PFSK-1 (cell line): ENCODE data around the gene PCED1B.

Experiments
- FOXP2 ChIP-seq: optimal IDR thresholded peaks from 2 replicates; pipeline ENCODE3; 2011; ENCODE audit warnings: borderline replicate concordance, control low read depth, inconsistent platforms; ENCODE audit not compliant: insufficient read depth; ENCODE audit errors: extremely low read length, extremely low read depth
- POLR2AphosphoS5 ChIP-seq: IDR thresholded peaks from 2 replicates; pipeline ENCODE4 v1.6.1; 2012; ENCODE audit warnings: low read depth, mild to moderate bottlenecking, control low read depth, low read length, moderate library complexity
- SIN3A ChIP-seq: IDR thresholded peaks from 2 replicates; pipeline ENCODE4 v1.6.1; 2012; ENCODE audit warnings: mild to moderate bottlenecking, low read length, moderate library complexity, borderline replicate concordance; ENCODE audit not compliant: insufficient read depth
- TAF1 ChIP-seq: IDR thresholded peaks from 2 replicates; pipeline ENCODE4 v1.6.1; 2012; ENCODE audit warnings: low read length, control low read depth, borderline replicate concordance; ENCODE audit not compliant: insufficient read depth
- TF ChIP-seq, protein P1 (sequence below), 2 experiments: IDR thresholded peaks; 2 replicates each; pipeline versions ENCODE4 v1.6.1 to v1.8.0; 2011 to 2012; ENCODE audit warnings: low read depth in 2 of 2, low read length in 2 of 2, control low read depth in 1 of 2, inconsistent platforms in 1 of 2, mild to moderate bottlenecking in 1 of 2, moderate library complexity in 1 of 2; ENCODE audit not compliant: insufficient read depth in 1 of 2

Gene PCED1B

DNA sequence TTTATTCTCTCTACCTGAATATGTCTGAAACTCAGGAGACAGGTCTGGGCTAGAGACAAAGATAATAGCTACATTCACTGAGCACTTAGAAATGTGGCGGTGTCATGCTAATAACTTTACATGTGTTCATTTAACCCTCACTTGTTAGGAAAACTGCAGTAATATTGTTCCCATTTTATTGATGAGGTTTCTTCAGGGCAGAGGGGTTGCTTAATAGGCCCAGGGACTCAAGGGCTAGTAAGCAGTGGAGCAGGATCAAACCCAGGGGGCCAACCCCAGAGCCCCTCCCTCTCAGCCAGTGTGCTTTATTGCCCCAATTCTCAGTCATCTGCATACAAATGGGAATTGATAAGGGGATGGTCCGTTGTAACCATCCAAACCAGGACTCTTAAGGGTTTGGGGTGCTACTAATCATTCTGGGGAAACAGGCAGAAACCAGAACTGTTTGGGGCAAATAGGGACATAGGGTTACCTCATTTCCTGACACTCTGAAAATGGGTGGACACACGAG, 143.2 kb downstream of the PCED1B start:
- TF ChIP-seq SIN3A (no peak), TAF1 (no peak), FOXP2 (no peak), POLR2AphosphoS5 (no peak)
- TF ChIP-seq, protein P1, sequence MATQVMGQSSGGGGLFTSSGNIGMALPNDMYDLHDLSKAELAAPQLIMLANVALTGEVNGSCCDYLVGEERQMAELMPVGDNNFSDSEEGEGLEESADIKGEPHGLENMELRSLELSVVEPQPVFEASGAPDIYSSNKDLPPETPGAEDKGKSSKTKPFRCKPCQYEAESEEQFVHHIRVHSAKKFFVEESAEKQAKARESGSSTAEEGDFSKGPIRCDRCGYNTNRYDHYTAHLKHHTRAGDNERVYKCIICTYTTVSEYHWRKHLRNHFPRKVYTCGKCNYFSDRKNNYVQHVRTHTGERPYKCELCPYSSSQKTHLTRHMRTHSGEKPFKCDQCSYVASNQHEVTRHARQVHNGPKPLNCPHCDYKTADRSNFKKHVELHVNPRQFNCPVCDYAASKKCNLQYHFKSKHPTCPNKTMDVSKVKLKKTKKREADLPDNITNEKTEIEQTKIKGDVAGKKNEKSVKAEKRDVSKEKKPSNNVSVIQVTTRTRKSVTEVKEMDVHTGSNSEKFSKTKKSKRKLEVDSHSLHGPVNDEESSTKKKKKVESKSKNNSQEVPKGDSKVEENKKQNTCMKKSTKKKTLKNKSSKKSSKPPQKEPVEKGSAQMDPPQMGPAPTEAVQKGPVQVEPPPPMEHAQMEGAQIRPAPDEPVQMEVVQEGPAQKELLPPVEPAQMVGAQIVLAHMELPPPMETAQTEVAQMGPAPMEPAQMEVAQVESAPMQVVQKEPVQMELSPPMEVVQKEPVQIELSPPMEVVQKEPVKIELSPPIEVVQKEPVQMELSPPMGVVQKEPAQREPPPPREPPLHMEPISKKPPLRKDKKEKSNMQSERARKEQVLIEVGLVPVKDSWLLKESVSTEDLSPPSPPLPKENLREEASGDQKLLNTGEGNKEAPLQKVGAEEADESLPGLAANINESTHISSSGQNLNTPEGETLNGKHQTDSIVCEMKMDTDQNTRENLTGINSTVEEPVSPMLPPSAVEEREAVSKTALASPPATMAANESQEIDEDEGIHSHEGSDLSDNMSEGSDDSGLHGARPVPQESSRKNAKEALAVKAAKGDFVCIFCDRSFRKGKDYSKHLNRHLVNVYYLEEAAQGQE (IDR thresholded peaks at IDR 0.05; ENCODE audit: insufficient read depth in 1 of 2, low read depth in 2 of 2, low read length in 2 of 2) = no peak

- TF ChIP-seq SIN3A (no peak), POLR2AphosphoS5 (no peak), TAF1 (no peak), FOXP2 (no peak)
- TF ChIP-seq, protein P1 (IDR thresholded peaks at IDR 0.05; ENCODE audit: insufficient read depth in 1 of 2, low read depth in 2 of 2, low read length in 2 of 2) = no peak
Observed at GRCh38 chr12:47223031-47223847, 143.8 kb downstream of the PCED1B start.

DNA sequence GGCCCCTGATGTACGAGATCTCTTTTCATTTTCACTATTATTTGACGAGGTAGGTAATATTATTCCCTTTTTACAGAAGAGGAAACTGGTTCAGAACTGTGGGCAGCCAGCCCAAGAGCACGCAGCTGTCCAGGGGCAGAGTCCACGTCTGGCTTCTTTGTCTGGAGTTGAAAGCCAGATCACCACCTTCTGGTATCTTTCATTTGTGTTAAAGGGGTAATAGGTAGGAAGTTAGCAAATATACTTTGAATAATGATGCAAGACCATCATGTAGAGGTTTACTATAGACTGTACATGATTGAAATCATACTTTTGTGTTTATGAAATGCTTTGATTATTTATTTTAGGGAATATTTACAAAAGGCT, 144.4 kb downstream of the PCED1B start:
- no peak for TF ChIP-seq SIN3A
- TF ChIP-seq, protein P1 (IDR thresholded peaks at IDR 0.05; ENCODE audit: insufficient read depth in 1 of 2, low read depth in 2 of 2, low read length in 2 of 2) = no peak
- no peak for TF ChIP-seq TAF1
- TF ChIP-seq FOXP2 = no peak
- TF ChIP-seq POLR2AphosphoS5 = no peak

DNA sequence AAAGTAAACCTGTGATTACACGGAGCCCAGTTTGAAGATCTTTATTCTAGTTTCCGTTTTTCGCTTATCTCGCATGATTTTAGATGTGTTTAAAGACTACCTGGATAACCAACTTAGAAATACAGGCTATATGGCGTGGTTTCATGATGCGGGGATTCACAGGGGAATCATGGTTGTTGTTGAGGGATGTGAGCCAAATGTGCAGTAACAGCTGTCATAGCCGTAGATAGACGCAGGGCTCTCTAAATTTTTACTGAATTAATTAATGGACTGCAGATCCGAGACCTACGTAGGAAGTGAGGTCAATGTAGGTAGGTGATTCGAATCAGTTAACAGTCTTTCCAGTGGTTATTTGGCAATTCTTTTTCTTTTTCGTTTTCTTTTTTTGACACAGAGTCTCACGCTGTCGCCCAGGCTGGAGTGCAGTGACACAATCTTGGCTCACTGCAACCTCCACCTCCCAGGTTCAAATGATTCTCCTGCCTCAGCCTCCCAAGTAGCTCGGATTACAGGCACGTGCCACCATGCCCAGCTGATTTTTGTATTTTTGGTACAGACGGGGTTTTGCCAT, 145.2 kb downstream of the PCED1B start:
- TF ChIP-seq TAF1 (no peak), POLR2AphosphoS5 (no peak), FOXP2 (no peak), SIN3A (no peak)
- TF ChIP-seq, protein P1 (IDR thresholded peaks at IDR 0.05; ENCODE audit: insufficient read depth in 1 of 2, low read depth in 2 of 2, low read length in 2 of 2) = no peak
